HEK293 (cell line): ENCODE measurements around the gene SMIM14.

Experiments
- CTCF ChIA-PET: fragments of 350-600 bp; formaldehyde crosslinking; extraction: SDS; loops from one replicate; lab custom pipeline; 2021; ENCODE audit warnings: antibody characterized with exemption; lab: Yijun Ruan, JAX
- POLR2A ChIA-PET: fragments of 300-600 bp; formaldehyde crosslinking; extraction: SDS; loops from one replicate; lab custom pipeline; 2020; ENCODE audit warnings: antibody characterized with exemption, inconsistent platforms; lab: Yijun Ruan, JAX
- H3K27ac ChIP-seq: fragments of 200-500 bp; sonication (Bioruptor generic); 2 replicates; pipeline ENCODE4 v1.5.1; 2014; ENCODE audit warnings: low read depth, low read length, control low read depth, inconsistent platforms; ENCODE audit errors: extremely low read depth
- H3K36me3 ChIP-seq, 2 experiments: fragments of 200-500 bp in 1 of 2; sonication (Bioruptor generic) in 1 of 2; 1 replicate in 1 of 2; 2 replicates in 1 of 2; pipeline ENCODE4 v1.5.1; 2014 to 2017; ENCODE audit warnings: inconsistent platforms in 2 of 2, low read length in 2 of 2; ENCODE audit not compliant: control insufficient read depth in 2 of 2, insufficient read depth in 1 of 2
- H3K4me1 ChIP-seq: fragments of 200-500 bp; sonication (Bioruptor generic); 2 replicates; pipeline ENCODE4 v1.5.1; 2014; ENCODE audit warnings: mild to moderate bottlenecking, low read length, inconsistent platforms; ENCODE audit not compliant: control insufficient read depth, insufficient read depth
- H3K4me3 ChIP-seq: 2 replicates; pipeline ENCODE4 v1.5.1; 2011; ENCODE audit warnings: low read depth, mild to moderate bottlenecking, control low read depth, low read length, moderate library complexity
- H3K9me3 ChIP-seq: fragments of 200-500 bp; sonication (Bioruptor generic); 2 replicates; pipeline ENCODE4 v1.5.1; 2014; ENCODE audit warnings: low read depth, low read length, inconsistent platforms; ENCODE audit not compliant: control insufficient read depth, insufficient read depth
- GLI4 ChIP-seq: fragments of 450-650 bp; formaldehyde crosslinking; IDR thresholded peaks from 2 replicates; pipeline ENCODE4 v1.5.1; 2016; ENCODE audit warnings: missing biosample characterization, missing genetic modification characterization
- IKZF3 ChIP-seq: fragments of 450-650 bp; IDR thresholded peaks from 2 replicates; pipeline ENCODE4 v1.5.0; 2018; ENCODE audit warnings: missing biosample characterization, mild to moderate bottlenecking, missing genetic modification characterization, moderate library complexity
- KLF8 ChIP-seq: fragments of 450-650 bp; formaldehyde crosslinking; IDR thresholded peaks from 2 replicates; pipeline ENCODE4 v1.5.1; 2016; ENCODE audit warnings: missing biosample characterization, missing genetic modification characterization
- KLF9 ChIP-seq: fragments of 450-650 bp; formaldehyde crosslinking; IDR thresholded peaks from 2 replicates; pipeline ENCODE4 v1.5.1; 2016; ENCODE audit warnings: missing biosample characterization, missing genetic modification characterization, low read depth
- MEIS1 ChIP-seq: sonication (generic); formaldehyde crosslinking; IDR thresholded peaks from 2 replicates; pipeline ENCODE4 v1.8.1; 2022; ENCODE audit warnings: missing genetic modification reagents, mild to moderate bottlenecking, borderline replicate concordance
- PRDM10 ChIP-seq: fragments of 450-650 bp; formaldehyde crosslinking; IDR thresholded peaks from 2 replicates; pipeline ENCODE4 v1.5.1; 2016; ENCODE audit warnings: missing biosample characterization, missing genetic modification characterization
- REPIN1 ChIP-seq: fragments of 450-650 bp; formaldehyde crosslinking; IDR thresholded peaks from 2 replicates; pipeline ENCODE4 v1.5.1; 2017; ENCODE audit warnings: missing biosample characterization, missing genetic modification characterization, low read depth
- SCRT1 ChIP-seq: fragments of 450-650 bp; formaldehyde crosslinking; IDR thresholded peaks from 2 replicates; pipeline ENCODE4 v1.5.1; 2016; ENCODE audit warnings: missing biosample characterization, missing genetic modification characterization, borderline replicate concordance
- ZBTB48 ChIP-seq: fragments of 450-650 bp; formaldehyde crosslinking; IDR thresholded peaks from 2 replicates; pipeline ENCODE4 v1.5.1; 2016; ENCODE audit warnings: missing biosample characterization, missing genetic modification characterization
- ZFP3 ChIP-seq: fragments of 450-650 bp; formaldehyde crosslinking; IDR thresholded peaks from 2 replicates; pipeline ENCODE4 v1.5.1; 2016; ENCODE audit warnings: low read depth, missing biosample characterization, missing genetic modification characterization
- ZNF121 ChIP-seq: fragments of 450-650 bp; formaldehyde crosslinking; IDR thresholded peaks from 2 replicates; pipeline ENCODE4 v1.5.1; 2016; ENCODE audit warnings: missing biosample characterization, missing genetic modification characterization
- ZNF133 ChIP-seq: fragments of 450-650 bp; formaldehyde crosslinking; IDR thresholded peaks from 2 replicates; pipeline ENCODE4 v1.5.1; 2016; ENCODE audit warnings: missing biosample characterization, missing genetic modification characterization
- ZNF19 ChIP-seq: fragments of 450-650 bp; formaldehyde crosslinking; IDR thresholded peaks from 2 replicates; pipeline ENCODE4; 2016; ENCODE audit warnings: missing biosample characterization, missing genetic modification characterization, low read depth
- ZNF2 ChIP-seq: fragments of 450-650 bp; formaldehyde crosslinking; IDR thresholded peaks from 2 replicates; pipeline ENCODE4 v1.5.1; 2016; ENCODE audit warnings: missing biosample characterization, missing genetic modification characterization
- ZNF211 ChIP-seq: fragments of 450-650 bp; formaldehyde crosslinking; IDR thresholded peaks from 2 replicates; pipeline ENCODE4 v1.5.1; 2016; ENCODE audit warnings: low read depth, missing biosample characterization, missing genetic modification characterization
- ZNF214 ChIP-seq: fragments of 450-650 bp; formaldehyde crosslinking; IDR thresholded peaks from 2 replicates; pipeline ENCODE4 v1.5.1; 2017; ENCODE audit warnings: missing biosample characterization, mild to moderate bottlenecking, missing genetic modification characterization, borderline replicate concordance
- ZNF23 ChIP-seq: fragments of 450-650 bp; formaldehyde crosslinking; IDR thresholded peaks from 2 replicates; pipeline ENCODE4 v1.5.1; 2016; ENCODE audit warnings: missing biosample characterization, missing genetic modification characterization, borderline replicate concordance
- ZNF366 ChIP-seq: fragments of 450-650 bp; formaldehyde crosslinking; conservative IDR thresholded peaks from 2 replicates; pipeline ENCODE4 v1.5.1; 2016; ENCODE audit warnings: missing biosample characterization, missing genetic modification characterization
- ZNF394 ChIP-seq: fragments of 450-650 bp; formaldehyde crosslinking; IDR thresholded peaks from 2 replicates; pipeline ENCODE4 v1.5.1; 2016; ENCODE audit warnings: missing biosample characterization, missing genetic modification characterization, mild to moderate bottlenecking, moderate library complexity, borderline replicate concordance
- ZNF555 ChIP-seq: fragments of 450-650 bp; formaldehyde crosslinking; conservative IDR thresholded peaks from 2 replicates; pipeline ENCODE4 v1.5.1; 2017; ENCODE audit warnings: missing biosample characterization, mild to moderate bottlenecking, missing genetic modification characterization, inconsistent platforms
- ZNF645 ChIP-seq: fragments of 450-650 bp; formaldehyde crosslinking; IDR thresholded peaks from 2 replicates; pipeline ENCODE4; 2016; ENCODE audit warnings: missing biosample characterization, missing genetic modification characterization
- ZNF747 ChIP-seq: fragments of 450-650 bp; formaldehyde crosslinking; IDR thresholded peaks from 2 replicates; pipeline ENCODE4 v1.5.1; 2016; ENCODE audit warnings: missing biosample characterization, missing genetic modification characterization
- ZNF768 ChIP-seq: fragments of 450-650 bp; formaldehyde crosslinking; IDR thresholded peaks from 2 replicates; pipeline ENCODE4 v1.5.1; 2018; ENCODE audit warnings: missing biosample characterization, mild to moderate bottlenecking, missing genetic modification characterization
- ZNF777 ChIP-seq: fragments of 450-650 bp; formaldehyde crosslinking; IDR thresholded peaks from 2 replicates; pipeline ENCODE4 v1.5.1; 2017; ENCODE audit warnings: missing biosample characterization, missing genetic modification characterization, borderline replicate concordance
- ZNF837 ChIP-seq: fragments of 450-650 bp; formaldehyde crosslinking; IDR thresholded peaks from 2 replicates; pipeline ENCODE4 v1.5.1; 2016; ENCODE audit warnings: missing biosample characterization, missing genetic modification characterization

The SMIM14 gene

GRCh38 chr4:39571504-39571903 is 67.2 kb downstream of the SMIM14 start:
- Histone ChIP-seq H3K4me3 (no peak overlapping the region), H3K36me3 (no peaks in the 10 kb centered on the region), H3K27ac (no peak overlapping the region), H3K9me3 (no peaks in the 10 kb centered on the region), H3K4me1 (no peaks in the 10 kb centered on the region)
- TF ChIP-seq ZNF23 (tag by site-specific recombination): no peak
- TF ChIP-seq REPIN1 (tag by site-specific recombination): no peak
- no peak for TF ChIP-seq ZNF214 (tag by site-specific recombination)
- TF ChIP-seq MEIS1 (CRISPR knock-in tag): no peak
- no peak for TF ChIP-seq ZNF2 (tag by site-specific recombination)
- TF ChIP-seq ZNF19 (tag by site-specific recombination): no peak
- no peak for TF ChIP-seq ZNF837 (tag by site-specific recombination)
- TF ChIP-seq ZNF366 (tag by site-specific recombination): no peak
- no peak for TF ChIP-seq ZFP3 (tag by site-specific recombination)
- TF ChIP-seq SCRT1 (tag by site-specific recombination): no peak
- TF ChIP-seq ZNF394 (tag by site-specific recombination): no peak
- TF ChIP-seq GLI4 (tag by site-specific recombination): no peak
- TF ChIP-seq IKZF3 (tag by site-specific recombination): no peak
- TF ChIP-seq ZNF645 (tag by site-specific recombination): no peak
- ChIA-PET CTCF (no interaction called here), POLR2A (no interaction called here)

- CTCF ChIA-PET: no interaction called here
- H3K4me3 ChIP-seq: no peak overlapping the region
- no peak overlapping the region for H3K27ac ChIP-seq
- POLR2A ChIA-PET: no interaction called here
- H3K4me1 ChIP-seq: no peaks in the 10 kb centered on the region
- no peaks in the 10 kb centered on the region for H3K36me3 ChIP-seq
- H3K9me3 ChIP-seq: no peaks in the 10 kb centered on the region
- TF ChIP-seq ZBTB48 (tag by site-specific recombination) (no peak), ZNF645 (tag by site-specific recombination) (no peak), MEIS1 (CRISPR knock-in tag) (no peak), ZNF777 (no peak), ZNF133 (no peak), ZNF747 (no peak), ZNF211 (no peak), KLF9 (tag by site-specific recombination) (no peak), PRDM10 (tag by site-specific recombination) (no peak), ZNF768 (no peak), ZNF121 (tag by site-specific recombination) (no peak), ZNF555 (no peak), KLF8 (tag by site-specific recombination) (no peak)
These were observed 67.6 kb downstream of the SMIM14 start for GRCh38 chr4:39571054-39571453.
